HAP-1 (cell line): ENCODE results near the gene ID2.

ENCODE experiments used
- DNase-seq, 2 experiments: peaks; one replicate each; pipeline ENCODE4 v3.0.0-alpha.2; 2016 to 2020; ENCODE audit warnings: low spot score in 2 of 2
- H3K27me3 ChIP-seq: fragments of 250-450 bp; sonication (Bioruptor Pico); 2 replicates; pipeline ENCODE4 v1.5.1; 2020; ENCODE audit warnings: low read depth, mild to moderate bottlenecking, moderate library complexity
- H3K36me3 ChIP-seq: fragments of 250-450 bp; sonication (Bioruptor Pico); replicated peaks from 2 replicates; pipeline ENCODE4 v1.5.1; 2020; ENCODE audit warnings: mild to moderate bottlenecking
- H3K4me1 ChIP-seq: fragments of 250-450 bp; sonication (Bioruptor Pico); 2 replicates; pipeline ENCODE4 v1.5.1; 2020; ENCODE audit warnings: mild to moderate bottlenecking
- H3K4me3 ChIP-seq: fragments of 250-450 bp; sonication (Bioruptor Pico); 2 replicates; pipeline ENCODE4 v1.5.1; 2020; ENCODE audit warnings: mild to moderate bottlenecking, moderate library complexity
- H3K9me3 ChIP-seq: fragments of 250-450 bp; sonication (Bioruptor Pico); 2 replicates; pipeline ENCODE4 v1.5.1; 2020; ENCODE audit warnings: mild to moderate bottlenecking, moderate library complexity
- in situ Hi-C: fragments of 300-500 bp; cut with MboI; formaldehyde crosslinking; loops from 3 replicates; pipeline ENCODE4 v1.14.3; 2020; ENCODE audit warnings: low sequenced_read_pairs, inconsistent platforms, mixed read lengths

ID2 gene

DNA sequence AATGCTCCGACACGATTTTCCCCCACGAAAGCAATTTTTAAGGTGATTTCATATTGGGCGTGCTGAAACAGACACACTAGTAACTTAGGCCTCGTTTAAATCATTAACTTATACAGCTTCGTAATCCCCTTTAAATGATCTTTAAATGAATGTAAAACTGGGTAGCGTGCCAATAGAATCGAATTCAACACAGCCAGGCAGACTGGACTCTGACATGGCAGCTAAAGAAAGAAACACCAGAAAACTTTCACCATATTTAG is 2.4 kb upstream of the ID2 start:
- no peak for DNase-seq
- H3K36me3 ChIP-seq = no peaks in the 10 kb centered on the region
- no peaks in the 10 kb centered on the region for H3K27me3 ChIP-seq
- in situ Hi-C loops = loop anchor here (25.0 kb wide), 1 partner anchor 1467 kb away; no protein-coding TSS in a partner anchor
- H3K4me1 ChIP-seq = peaks cover 29% of the 10 kb centered on the region
- 0 out of 2 replicates have a peak, but pooled peaks cover 3% of the 10 kb centered on the region for H3K9me3 ChIP-seq
- peak overlapping the region; percentile 47 for H3K4me3 ChIP-seq

DNA sequence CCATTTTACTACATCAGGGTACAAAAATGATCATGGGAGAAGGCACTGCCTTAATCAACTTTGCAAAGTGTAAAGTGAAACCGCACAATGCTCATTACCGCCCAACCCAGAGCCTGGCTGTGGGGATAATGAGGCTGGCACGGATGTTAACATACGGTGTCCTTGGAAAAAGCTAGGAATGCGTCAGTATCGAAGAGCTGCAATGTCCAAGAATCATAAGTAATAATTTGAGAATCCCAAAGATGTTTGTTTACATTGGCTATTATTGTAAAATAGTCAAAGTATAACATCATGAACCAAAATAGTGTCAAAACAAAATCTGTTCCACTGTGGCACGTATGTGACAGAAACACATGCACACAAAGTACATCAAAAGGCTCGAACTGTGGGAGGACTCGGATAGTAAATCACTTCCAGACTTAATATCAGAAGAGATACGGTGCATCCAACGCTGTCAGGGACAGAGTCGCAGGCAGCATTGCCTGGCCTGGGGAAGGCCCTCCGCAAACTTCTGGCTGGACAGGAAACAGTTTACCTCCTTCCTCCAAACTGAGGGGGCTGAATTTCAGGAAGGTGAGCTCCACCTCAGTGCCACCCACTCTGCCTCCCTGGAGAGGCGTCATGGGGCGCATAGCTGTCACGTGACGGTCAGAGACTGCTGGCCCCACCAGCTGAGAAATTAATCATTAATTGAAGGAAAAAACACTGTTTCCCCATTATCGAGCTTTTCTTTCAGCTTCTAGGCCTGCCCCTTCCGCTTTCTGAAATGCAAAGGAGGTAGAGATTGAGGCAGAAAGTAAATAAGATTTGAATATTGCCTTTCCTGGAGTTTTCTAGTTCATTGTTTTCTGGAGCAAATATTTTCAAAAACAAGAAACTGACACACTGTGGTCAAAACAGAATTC is 1.8 kb upstream of the ID2 start:
- Histone ChIP-seq H3K27me3 (no peaks in the 10 kb centered on the region), H3K9me3 (no peaks in the 10 kb centered on the region), H3K36me3 (no peaks in the 10 kb centered on the region), H3K4me1 (peaks cover 31% of the 10 kb centered on the region), H3K4me3 (peak overlapping the region; percentile 47)
- in situ Hi-C loops = loop anchor here (10.0 to 25.0 kb wide), 2 partner anchors 1468 to 1585 kb away; no protein-coding TSS in a partner anchor
- peak; percentile 6 to 41 for DNase-seq

DNA sequence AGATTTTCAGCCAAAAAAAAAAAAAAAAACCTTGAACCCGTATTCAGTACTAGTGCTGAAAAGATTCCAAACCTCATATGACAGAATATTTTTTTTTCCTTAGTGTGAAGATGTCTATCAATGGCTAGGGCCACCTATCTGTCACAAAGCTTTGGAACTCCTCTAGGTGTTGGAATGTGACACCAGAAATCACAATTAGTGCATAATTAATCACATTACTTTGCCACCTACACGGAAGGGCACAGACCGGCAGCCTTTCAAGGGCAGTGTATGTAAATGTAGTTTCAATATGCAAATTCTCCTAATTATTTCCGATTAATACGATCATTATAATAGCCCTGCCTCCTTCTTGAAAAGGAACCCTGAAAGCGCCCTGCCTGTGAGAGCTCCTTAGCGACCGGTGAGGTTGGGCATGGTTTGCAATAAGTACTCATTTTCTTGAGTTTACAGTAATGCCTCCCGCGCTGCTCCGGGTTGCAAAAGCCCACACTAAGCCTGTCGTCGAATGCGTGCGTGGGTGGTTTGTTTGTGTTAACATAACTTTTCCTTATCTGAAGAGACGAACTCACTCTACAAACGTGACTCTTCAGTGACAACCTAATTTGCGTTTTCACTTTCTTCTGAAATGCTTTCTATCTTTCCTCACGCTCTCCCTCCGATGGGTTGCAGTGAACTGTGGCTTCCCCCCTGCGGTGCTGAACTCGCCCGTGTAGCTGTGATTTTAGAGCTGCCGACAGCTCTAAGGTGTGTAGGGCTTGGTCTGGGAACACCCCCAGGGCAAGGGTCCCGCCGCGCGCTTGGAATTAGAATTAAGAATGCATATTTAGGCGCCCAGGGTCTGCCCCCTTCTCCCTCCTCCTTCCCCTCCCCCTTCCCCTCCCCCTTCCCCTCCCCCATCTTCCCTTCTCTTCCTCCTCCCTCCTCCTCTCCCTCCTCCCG is 765 bp upstream of the ID2 start:
- peaks cover 31% of the 10 kb centered on the region for H3K4me1 ChIP-seq
- peak overlapping the region; percentile 31 for H3K4me3 ChIP-seq
- no peaks in the 10 kb centered on the region for H3K27me3 ChIP-seq
- DNase-seq = peak; percentile 65 to 85
- in situ Hi-C loops = loop anchor here (10.0 to 25.0 kb wide), 2 partner anchors 1469 to 1586 kb away; no protein-coding TSS in a partner anchor
- H3K36me3 ChIP-seq = no peaks in the 10 kb centered on the region
- H3K9me3 ChIP-seq = no peaks in the 10 kb centered on the region

DNA sequence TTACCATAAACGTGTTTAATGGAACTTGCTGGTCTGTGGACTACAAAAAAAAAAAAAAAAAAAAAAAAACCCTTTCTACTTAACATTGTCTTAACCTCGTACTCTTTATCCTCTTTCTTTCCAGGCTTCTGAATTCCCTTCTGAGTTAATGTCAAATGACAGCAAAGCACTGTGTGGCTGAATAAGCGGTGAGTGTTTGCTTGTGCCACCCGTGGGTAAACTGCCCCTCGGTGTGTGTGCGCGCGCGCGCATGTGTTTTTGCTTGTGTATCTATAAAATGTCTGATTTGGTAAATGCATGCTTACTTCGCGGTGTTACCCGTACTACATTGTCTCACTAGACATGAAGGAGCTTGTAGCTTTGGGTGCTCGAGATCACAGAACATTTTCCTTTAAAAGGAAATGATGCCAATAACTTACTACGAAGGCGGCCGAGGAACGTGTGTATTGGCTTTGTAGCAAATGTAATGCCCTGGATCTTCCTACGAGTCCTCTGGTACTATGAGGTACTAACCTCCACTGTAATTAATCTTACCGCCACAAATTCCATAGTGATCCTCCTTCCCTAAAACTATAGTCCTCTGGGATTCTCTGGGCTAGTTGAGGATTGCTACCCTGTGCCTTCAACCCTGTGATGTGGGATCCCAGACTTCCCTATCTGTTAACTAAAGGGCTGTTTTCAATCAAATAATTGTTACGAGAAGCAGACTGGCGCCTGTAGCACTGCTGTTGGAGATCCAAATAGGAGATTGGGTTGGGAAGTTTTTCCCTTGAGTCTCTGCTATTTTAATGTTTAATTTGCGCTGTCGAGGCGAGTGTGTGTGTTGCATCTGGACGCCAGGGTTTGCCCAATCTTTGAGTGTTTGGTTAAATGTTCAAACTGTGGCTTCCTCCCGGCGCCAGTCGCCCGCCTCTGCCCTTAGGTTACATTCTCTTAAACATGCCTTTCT is 1.1 kb downstream of the ID2 start:
- H3K4me3 ChIP-seq = peak overlapping the region; percentile 69
- no peaks in the 10 kb centered on the region for H3K36me3 ChIP-seq
- DNase-seq = peak; percentile 37 to 52
- no peaks in the 10 kb centered on the region for H3K9me3 ChIP-seq
- in situ Hi-C loops = loop anchor here (10.0 to 25.0 kb wide), 2 partner anchors 1471 to 1588 kb away; no protein-coding TSS in a partner anchor
- peaks cover 22% of the 10 kb centered on the region for H3K4me1 ChIP-seq
- H3K27me3 ChIP-seq = no peaks in the 10 kb centered on the region

DNA sequence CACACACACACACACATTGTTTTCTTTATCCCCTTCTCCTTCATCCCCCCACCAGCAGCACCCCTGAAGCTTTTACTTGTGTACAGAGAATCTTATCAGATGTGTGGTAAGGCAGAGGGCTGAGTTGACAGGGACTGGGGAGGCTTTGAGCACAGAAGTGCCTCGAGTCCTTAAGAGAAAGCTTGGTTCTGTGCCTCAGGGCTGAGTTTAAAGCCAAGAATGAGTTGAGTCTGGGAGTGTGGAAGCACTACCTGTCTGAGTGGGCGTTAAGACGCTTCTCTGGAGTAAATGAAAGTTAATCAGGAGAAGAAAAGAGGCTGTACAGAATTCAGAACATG is 2.7 kb downstream of the ID2 start:
- Histone ChIP-seq H3K36me3 (no peaks in the 10 kb centered on the region), H3K4me1 (peaks cover 17% of the 10 kb centered on the region), H3K4me3 (peak overlapping the region; percentile 69), H3K9me3 (no peaks in the 10 kb centered on the region), H3K27me3 (no peaks in the 10 kb centered on the region)
- in situ Hi-C loops = loop anchor here (10.0 to 25.0 kb wide), 2 partner anchors 1472 to 1590 kb away; no protein-coding TSS in a partner anchor
- DNase-seq = peak; percentile 43 to 53

DNA sequence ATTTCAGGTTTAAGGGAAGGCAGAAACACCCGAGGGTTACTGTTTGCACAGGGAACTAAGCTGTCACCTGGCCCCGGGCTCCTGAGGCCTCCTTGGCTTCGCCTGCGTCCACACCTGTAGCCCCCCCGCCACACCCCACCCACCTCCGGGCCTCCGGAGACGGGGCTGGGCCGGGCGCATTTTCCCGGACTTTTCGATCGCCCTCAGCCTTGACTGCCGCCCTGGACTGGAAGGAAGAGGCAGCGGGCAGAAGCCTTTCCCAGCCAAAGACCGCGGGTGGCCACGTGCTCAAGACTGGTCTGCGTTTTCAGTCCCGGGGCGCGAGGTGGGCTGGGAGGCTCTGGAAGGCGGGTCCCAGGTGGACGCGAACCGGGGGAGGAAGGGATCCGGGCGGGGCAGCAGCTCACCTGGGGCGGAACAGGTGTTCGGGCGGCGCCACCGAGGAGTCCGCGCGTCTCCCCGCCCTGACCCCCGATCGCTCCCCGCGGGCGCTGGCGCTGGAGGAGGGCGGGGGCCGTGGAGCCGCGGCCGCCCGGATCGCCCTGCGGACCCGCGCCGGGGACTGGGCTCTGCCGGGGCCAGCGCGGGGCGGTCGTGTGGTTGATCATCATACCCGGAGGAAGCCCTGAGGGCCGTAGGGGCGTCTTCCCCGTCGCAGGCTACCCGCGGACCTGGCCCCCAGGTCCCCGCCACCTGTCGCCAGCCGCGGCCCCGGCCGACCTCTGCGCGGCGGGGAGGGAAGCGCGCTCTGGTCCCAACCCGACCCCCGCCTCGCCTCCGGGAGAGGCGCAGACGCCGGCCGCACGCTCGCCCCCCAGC is 3.2 kb downstream of the ID2 start:
- H3K9me3 ChIP-seq = no peaks in the 10 kb centered on the region
- DNase-seq = peak; percentile 22 to 69

DNA sequence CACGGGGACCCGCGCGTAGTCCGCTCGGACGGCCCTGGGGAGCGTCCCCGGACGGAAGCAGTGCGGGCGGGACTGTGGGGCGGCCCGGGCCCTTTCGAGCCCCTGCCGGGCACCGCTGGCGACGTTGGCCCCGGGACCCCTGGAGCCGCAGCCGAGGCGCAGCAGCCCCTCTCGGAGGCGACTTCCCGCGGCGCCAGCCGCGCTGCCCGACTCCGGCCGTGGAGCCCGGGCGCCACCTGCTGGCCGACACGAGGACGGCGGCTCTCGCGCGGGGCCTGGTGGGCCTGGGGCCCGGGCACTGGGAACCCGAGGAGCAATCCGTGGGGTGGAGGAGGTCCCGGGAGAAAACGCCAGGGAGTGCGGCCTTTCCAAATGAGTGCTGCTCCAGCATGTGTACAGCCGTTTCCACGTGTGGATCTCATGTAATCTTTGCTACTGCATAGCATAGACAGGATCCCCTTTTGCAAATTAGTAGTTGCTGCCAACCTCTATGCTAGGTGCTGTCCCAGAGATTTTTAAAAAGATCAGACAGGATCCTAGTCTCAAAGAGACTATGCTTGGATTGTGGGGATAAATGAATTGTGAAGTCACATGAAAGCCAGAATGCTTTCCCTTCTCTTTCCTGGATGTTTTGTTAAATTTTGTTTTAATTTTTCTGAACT is 4.0 kb downstream of the ID2 start:
- in situ Hi-C loops = loop anchor here (5.0 to 25.0 kb wide), 3 partner anchors 1259 to 1591 kb away; no protein-coding TSS in a partner anchor
- no peaks in the 10 kb centered on the region for H3K27me3 ChIP-seq
- H3K4me3 ChIP-seq = peak overlapping the region; percentile 69
- H3K9me3 ChIP-seq = no peaks in the 10 kb centered on the region
- DNase-seq = peak; percentile 59 to 85
- H3K36me3 ChIP-seq = no peaks in the 10 kb centered on the region
- H3K4me1 ChIP-seq = peaks cover 3% of the 10 kb centered on the region

More for the DNA sequence above, 3.2 kb downstream of the ID2 start:
- Histone ChIP-seq H3K4me3 (peak overlapping the region; percentile 69), H3K27me3 (no peaks in the 10 kb centered on the region), H3K36me3 (no peaks in the 10 kb centered on the region), H3K4me1 (peaks cover 11% of the 10 kb centered on the region)
- in situ Hi-C loops = loop anchor here (5.0 to 25.0 kb wide), 3 partner anchors 1258 to 1590 kb away; no protein-coding TSS in a partner anchor

DNA sequence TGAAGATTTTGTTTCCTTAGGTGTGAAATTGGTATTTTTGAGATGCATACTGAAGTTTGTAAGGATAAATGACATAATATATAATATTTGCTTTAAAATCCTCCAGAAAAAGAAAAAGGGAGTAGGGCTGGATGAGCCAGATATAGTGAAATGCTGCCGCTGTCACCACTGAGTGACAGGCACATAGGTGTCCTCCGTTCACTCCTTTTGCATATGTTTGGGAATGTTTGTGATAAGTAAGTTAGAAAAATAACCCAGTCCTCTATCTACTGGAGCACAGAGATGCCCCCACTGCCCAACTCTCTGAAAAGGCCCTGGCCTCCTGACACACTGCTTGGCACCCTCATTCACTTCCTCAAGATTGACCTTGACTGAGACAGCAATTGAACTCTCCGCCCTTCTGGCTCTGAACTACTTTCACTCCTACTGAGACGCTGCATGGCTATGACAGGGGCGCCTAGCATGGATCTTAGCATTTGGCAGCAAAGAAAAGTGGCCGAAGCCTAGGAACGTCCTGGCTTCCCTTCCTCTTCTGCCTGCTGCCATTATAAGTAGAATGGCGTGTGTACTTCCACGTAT is 10.1 kb downstream of the ID2 start:
- in situ Hi-C loops = loop anchor here (25.0 kb wide), 1 partner anchor 1480 kb away; no protein-coding TSS in a partner anchor
- H3K4me3 ChIP-seq = no peak overlapping the region
- no peaks in the 10 kb centered on the region for H3K4me1 ChIP-seq
- H3K9me3 ChIP-seq = no peaks in the 10 kb centered on the region
- H3K27me3 ChIP-seq = no peaks in the 10 kb centered on the region
- H3K36me3 ChIP-seq = no peaks in the 10 kb centered on the region
- no peak for DNase-seq

DNA sequence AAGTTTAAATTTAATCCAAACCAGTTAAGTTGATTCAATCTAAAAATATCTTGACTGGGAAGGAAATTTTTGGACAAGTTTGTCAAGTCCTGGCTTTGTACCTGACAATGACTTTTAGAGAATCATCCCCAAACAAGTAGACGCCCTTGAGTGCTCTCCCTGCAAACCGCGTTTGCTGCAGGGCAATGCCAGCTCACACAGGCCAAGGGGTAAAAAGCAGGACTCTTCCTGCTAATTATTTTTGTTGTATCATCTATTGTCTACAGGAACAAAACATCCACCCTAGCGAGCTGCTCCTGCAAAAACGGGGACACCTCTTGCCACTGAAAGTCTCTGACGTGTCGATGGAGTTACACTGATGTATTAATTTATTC is 10.9 kb downstream of the ID2 start:
- in situ Hi-C loops = loop anchor here (25.0 kb wide), 1 partner anchor 1480 kb away; no protein-coding TSS in a partner anchor
- Histone ChIP-seq H3K4me1 (no peaks in the 10 kb centered on the region), H3K27me3 (no peaks in the 10 kb centered on the region), H3K4me3 (no peak overlapping the region), H3K9me3 (no peaks in the 10 kb centered on the region), H3K36me3 (no peaks in the 10 kb centered on the region)
- DNase-seq = no peak

DNA sequence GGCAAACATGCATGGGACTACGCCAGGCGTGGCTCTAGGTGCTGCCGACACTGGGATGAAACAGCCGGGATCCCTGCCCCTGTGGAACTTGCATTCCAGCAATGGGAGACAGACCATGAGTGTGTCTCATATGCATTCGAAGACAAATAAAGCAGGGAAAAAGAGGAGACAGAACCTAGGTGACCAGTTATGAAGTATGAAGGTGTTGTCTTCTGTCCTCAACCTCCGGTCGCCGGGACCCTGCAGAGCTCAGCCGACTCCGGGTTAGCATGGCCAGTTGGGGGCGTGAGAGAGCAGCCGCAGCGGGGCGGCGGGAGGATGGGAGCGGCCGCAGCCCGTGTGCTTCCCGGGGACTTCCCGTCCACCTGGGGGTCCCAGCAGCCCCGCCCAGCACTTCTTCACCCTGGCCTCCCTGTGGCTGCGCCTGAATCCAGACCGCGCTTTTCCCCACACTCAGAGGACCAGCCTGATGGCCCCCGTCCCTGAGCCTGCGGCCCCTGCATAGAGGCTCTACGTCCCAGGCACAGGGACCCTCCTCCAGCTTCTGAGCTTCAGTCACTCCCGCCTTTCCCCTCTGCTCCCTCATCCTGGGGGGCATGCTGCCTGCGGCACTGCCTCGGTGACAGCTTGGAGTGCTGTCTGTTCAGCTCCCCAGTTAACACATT is 11.4 kb downstream of the ID2 start:
- Histone ChIP-seq H3K4me1 (no peaks in the 10 kb centered on the region), H3K27me3 (no peaks in the 10 kb centered on the region)
- in situ Hi-C loops = loop anchor here (25.0 kb wide), 1 partner anchor 1481 kb away; no protein-coding TSS in a partner anchor

DNA sequence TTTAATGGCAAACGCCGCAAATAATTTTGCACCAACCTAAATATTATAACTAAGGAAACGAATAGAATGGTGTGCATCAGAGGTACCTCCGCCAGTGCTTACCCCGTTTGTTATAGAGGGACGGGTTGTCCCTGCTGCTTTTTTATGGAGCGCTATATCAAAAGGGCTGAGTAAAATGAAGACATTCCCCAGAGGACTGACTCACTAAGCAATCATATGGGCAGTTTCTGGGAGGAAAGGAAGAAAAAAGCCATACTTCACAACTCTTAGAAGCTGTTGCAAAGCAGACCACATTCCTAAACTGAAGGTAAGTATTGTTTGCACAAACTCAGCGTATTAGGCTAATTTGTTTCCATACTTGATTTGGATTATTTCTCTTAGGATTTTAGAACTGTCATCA is 12.9 kb downstream of the ID2 start:
- in situ Hi-C loops = loop anchor here (25.0 kb wide), 1 partner anchor 1482 kb away; no protein-coding TSS in a partner anchor
- Histone ChIP-seq H3K4me3 (no peak overlapping the region), H3K9me3 (no peaks in the 10 kb centered on the region), H3K27me3 (no peaks in the 10 kb centered on the region), H3K4me1 (no peaks in the 10 kb centered on the region), H3K36me3 (no peaks in the 10 kb centered on the region)
- no peak for DNase-seq

More for the DNA sequence above, 11.4 kb downstream of the ID2 start:
- Histone ChIP-seq H3K4me3 (no peak overlapping the region), H3K9me3 (no peaks in the 10 kb centered on the region), H3K36me3 (no peaks in the 10 kb centered on the region)
- peak in 1 of 2 experiments; percentile 70 for DNase-seq
